Measurements from ENCODE around the gene CCDC178.
A peak's percentile ranks its signal among the peaks of the same experiment; 100 is the strongest.

CCDC178 gene

DNA sequence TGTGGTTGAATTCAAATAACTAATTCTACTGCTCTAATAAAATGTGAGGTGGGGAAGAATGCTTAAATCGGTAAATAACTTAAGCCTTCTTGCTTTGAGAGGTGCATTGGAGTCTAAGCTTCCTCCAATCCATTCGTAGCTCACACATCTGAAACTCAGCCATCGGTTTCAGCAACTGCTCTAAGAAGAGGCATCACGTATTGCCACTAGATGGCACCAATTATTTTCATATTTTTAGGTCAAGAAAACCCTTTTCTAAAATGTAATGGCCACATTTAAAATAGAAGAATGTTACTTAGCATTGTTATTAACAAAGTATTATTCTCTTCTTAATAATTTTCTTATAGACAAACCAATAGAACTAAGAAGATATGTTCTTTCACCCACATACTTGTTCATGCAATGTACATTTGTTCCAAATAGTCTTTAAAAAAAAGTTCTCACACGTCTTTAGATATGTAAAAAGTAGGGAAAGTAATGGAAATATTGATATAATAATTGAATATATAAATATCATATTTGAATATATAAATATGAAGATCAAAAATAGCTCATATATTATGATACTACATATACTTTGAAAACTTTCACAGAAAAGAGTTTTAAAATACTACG, 229.8 kb downstream of the CCDC178 start:
- in situ Hi-C loops (cut with MboI; ENCODE audit: low pct_unique_long_range_greater_than_20kb, low sequenced_read_pairs, unreplicated experiment): no loop called here
- TF ChIP-seq, protein P1, sequence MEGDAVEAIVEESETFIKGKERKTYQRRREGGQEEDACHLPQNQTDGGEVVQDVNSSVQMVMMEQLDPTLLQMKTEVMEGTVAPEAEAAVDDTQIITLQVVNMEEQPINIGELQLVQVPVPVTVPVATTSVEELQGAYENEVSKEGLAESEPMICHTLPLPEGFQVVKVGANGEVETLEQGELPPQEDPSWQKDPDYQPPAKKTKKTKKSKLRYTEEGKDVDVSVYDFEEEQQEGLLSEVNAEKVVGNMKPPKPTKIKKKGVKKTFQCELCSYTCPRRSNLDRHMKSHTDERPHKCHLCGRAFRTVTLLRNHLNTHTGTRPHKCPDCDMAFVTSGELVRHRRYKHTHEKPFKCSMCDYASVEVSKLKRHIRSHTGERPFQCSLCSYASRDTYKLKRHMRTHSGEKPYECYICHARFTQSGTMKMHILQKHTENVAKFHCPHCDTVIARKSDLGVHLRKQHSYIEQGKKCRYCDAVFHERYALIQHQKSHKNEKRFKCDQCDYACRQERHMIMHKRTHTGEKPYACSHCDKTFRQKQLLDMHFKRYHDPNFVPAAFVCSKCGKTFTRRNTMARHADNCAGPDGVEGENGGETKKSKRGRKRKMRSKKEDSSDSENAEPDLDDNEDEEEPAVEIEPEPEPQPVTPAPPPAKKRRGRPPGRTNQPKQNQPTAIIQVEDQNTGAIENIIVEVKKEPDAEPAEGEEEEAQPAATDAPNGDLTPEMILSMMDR (IDR thresholded peaks at IDR 0.05; ENCODE audit: extremely low read depth, insufficient read depth, missing control alignments): peak; percentile 59
- no peak for DNase-seq (ENCODE audit: low spot score)

DNA sequence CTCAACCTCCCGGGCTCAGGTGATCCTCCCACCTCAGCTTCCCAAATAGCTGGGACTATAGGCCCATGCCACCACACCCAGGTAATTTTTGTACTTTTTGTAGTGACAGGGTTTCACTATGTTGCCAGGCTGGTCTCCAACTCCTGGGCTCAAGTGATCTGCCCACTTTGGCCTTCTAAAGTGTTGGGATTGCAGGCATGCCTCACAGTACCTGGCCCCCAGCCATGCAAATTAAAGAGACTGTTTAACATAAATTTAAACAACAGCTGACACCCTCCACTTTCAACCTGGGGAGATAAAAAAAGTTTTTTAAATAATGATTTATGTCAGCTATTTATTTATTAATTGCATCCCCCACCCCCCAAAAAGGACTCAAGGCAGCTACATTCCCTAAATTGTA, 234.7 kb downstream of the CCDC178 start:
- in situ Hi-C loops (cut with MboI; ENCODE audit: low pct_unique_long_range_greater_than_20kb, low sequenced_read_pairs, unreplicated experiment): no loop called here
- no peak for DNase-seq (ENCODE audit: low spot score)
- TF ChIP-seq, protein P1 (IDR thresholded peaks at IDR 0.05; ENCODE audit: extremely low read depth, insufficient read depth, missing control alignments): no peak

DNA sequence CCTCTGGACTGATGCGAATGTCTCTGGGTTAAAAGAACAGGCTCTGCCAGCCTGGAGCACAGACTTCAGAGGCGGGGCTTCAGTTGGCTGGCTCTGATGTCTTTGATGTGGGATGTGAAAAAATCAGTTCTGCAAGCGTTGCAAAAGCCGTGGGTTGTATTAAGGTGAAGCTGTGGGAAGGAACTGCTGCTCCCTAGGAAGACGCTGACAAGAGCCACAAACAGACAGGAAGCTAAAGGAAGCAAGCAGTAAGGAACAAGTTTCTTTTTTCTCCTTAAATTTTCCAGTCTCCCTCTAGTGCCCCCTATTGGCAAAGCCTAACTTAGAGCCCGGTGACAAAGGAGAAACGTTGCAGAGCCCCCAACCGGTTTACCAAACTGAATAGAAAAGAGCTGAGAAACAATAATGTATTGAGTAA, 239.0 kb downstream of the CCDC178 start:
- TF ChIP-seq, protein P1 (IDR thresholded peaks at IDR 0.05; ENCODE audit: extremely low read depth, insufficient read depth, missing control alignments): peak; percentile 45
- in situ Hi-C loops (cut with MboI; ENCODE audit: low pct_unique_long_range_greater_than_20kb, low sequenced_read_pairs, unreplicated experiment): no loop called here
- DNase-seq (ENCODE audit: low spot score): no peak

DNA sequence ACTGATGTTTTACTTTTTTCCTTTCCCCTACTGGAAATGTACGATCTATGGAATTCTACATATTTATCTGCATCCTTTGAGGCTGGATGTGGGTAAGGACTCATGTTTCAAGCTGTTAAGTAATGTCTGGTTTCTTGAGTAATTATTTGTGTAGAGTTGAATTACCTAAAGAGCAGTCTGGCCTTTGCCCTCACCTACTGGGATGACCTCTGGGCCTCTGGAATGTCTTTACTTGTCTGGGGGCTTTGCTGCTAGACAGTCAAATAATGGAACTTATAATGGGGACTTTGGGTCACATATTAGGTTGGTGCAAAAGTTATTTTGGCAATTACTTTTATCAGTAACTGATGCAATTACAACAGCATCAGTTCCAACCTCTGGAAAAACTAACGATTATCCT, 244.7 kb downstream of the CCDC178 start:
- TF ChIP-seq, protein P1 (IDR thresholded peaks at IDR 0.05; ENCODE audit: extremely low read depth, insufficient read depth, missing control alignments): no peak
- in situ Hi-C loops (cut with MboI; ENCODE audit: low pct_unique_long_range_greater_than_20kb, low sequenced_read_pairs, unreplicated experiment): no loop called here
- DNase-seq (ENCODE audit: low spot score): no peak

DNA sequence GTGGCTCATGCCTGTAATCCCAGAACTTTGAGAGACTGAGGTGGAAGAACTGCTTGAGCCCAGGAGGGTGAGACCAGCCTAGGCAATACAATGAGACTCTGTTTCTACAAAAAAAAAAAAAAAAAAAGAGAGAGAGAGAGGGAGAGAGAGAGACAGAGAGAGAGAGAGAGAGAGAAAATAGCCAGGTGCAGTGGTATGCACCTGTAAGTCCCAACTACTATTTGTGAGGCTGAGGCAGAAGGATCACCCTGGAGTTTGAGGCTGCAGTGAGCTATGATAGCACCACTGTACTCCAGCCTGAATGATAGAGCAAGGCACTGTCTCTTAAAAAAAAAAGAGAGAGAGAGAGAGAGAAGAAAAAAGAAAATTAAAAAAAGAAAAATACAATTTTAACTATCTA, 245.7 kb downstream of the CCDC178 start:
- TF ChIP-seq, protein P1 (IDR thresholded peaks at IDR 0.05; ENCODE audit: extremely low read depth, insufficient read depth, missing control alignments): no peak

DNA sequence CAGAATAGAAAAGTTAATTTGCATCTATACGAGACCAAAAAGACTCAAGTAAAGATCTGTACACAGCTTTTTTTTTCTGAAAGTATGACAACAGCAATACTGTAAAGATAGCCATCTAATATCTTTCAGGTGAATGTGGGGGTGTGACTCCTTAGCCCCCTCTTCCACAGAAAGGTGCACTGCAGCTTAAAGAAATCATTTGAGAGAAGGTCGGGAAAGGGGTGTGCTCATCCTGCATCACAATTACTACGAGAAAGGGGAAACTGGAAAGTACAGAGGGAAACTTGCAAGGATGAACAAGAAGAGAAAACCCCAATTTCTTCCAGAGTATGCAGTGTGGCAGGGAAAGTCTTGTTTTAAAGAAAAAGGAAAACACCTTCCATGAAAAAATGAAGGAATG, 255.6 kb downstream of the CCDC178 start:
- in situ Hi-C loops (cut with MboI; ENCODE audit: low pct_unique_long_range_greater_than_20kb, low sequenced_read_pairs, unreplicated experiment): no loop called here
- TF ChIP-seq, protein P1 (IDR thresholded peaks at IDR 0.05; ENCODE audit: extremely low read depth, insufficient read depth, missing control alignments): no peak
- DNase-seq (ENCODE audit: low spot score): no peak

More for the DNA sequence above, 245.7 kb downstream of the CCDC178 start:
- DNase-seq (ENCODE audit: low spot score): no peak
- in situ Hi-C loops (cut with MboI; ENCODE audit: low pct_unique_long_range_greater_than_20kb, low sequenced_read_pairs, unreplicated experiment): no loop called here

Data from GM13977 (cell line).